ENCODE results near the gene MAP3K2.

DNA sequence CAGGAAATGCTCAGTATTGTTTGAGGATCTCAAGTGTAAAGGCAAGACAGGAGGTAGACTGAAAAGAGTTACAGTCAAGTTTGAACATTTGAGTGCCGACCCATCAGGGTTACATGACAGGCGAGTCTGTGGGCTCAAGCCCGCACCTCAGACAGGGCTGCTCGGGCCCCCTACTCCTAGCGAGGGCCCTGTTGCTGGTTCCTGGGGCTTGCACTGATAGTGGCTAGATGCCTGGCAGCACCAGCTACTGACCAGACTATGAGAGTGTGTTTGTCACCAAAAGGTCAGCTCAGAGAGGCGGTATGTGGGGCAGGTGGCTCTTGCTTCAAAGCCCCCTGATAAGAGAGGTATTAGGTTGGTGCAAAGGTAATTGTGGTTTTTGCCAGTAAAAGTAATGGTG is 132.1 kb downstream of the MAP3K2 start:
- no peak for TF ChIP-seq MAZ (IDR thresholded peaks at IDR 0.05; ENCODE audit: borderline replicate concordance, low read depth, low read length)
- TF ChIP-seq, protein P1, sequence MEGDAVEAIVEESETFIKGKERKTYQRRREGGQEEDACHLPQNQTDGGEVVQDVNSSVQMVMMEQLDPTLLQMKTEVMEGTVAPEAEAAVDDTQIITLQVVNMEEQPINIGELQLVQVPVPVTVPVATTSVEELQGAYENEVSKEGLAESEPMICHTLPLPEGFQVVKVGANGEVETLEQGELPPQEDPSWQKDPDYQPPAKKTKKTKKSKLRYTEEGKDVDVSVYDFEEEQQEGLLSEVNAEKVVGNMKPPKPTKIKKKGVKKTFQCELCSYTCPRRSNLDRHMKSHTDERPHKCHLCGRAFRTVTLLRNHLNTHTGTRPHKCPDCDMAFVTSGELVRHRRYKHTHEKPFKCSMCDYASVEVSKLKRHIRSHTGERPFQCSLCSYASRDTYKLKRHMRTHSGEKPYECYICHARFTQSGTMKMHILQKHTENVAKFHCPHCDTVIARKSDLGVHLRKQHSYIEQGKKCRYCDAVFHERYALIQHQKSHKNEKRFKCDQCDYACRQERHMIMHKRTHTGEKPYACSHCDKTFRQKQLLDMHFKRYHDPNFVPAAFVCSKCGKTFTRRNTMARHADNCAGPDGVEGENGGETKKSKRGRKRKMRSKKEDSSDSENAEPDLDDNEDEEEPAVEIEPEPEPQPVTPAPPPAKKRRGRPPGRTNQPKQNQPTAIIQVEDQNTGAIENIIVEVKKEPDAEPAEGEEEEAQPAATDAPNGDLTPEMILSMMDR (conservative IDR thresholded peaks at IDR 0.05; ENCODE audit: low read depth, low read length): no peak
- no peak for TF ChIP-seq RAD21 (IDR thresholded peaks at IDR 0.05; ENCODE audit: low read length)
- TF ChIP-seq MXI1 (IDR thresholded peaks at IDR 0.05; ENCODE audit: borderline replicate concordance, low read depth, low read length): no peak
- no peak for TF ChIP-seq CEBPB (IDR thresholded peaks at IDR 0.05; ENCODE audit: low read depth, low read length)
- TF ChIP-seq RCOR1 (IDR thresholded peaks at IDR 0.05; ENCODE audit: insufficient replicate concordance, low read length): no peak
- TF ChIP-seq POLR2A (IDR thresholded peaks at IDR 0.05; ENCODE audit: low read depth, low read length): no peak
- no peak for TF ChIP-seq SMC3 (IDR thresholded peaks at IDR 0.05; ENCODE audit: low read depth, low read length)
- no peak for TF ChIP-seq NFE2L2 (IDR thresholded peaks at IDR 0.05; ENCODE audit: low read depth, low read length)
- TF ChIP-seq, protein P2, sequence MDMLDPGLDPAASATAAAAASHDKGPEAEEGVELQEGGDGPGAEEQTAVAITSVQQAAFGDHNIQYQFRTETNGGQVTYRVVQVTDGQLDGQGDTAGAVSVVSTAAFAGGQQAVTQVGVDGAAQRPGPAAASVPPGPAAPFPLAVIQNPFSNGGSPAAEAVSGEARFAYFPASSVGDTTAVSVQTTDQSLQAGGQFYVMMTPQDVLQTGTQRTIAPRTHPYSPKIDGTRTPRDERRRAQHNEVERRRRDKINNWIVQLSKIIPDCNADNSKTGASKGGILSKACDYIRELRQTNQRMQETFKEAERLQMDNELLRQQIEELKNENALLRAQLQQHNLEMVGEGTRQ (IDR thresholded peaks at IDR 0.05; ENCODE audit: low read depth, low read length): no peak
